ENCODE measurements around the gene MLX.

The MLX gene

GRCh38 chr17:42530952-42531454 lies 35.9 kb upstream of the MLX start:
- no peak for DNase-seq (ENCODE audit: low read depth)
- TF ChIP-seq CTCF (IDR thresholded peaks at IDR 0.05; ENCODE audit: low read depth, low read length) (no peak), MYC (IDR thresholded peaks at IDR 0.05; ENCODE audit: low read depth, low read length) (no peak), POLR2A (IDR thresholded peaks at IDR 0.05; ENCODE audit: extremely low read depth, insufficient read length) (no peak)
- TF ChIP-seq, protein P1, sequence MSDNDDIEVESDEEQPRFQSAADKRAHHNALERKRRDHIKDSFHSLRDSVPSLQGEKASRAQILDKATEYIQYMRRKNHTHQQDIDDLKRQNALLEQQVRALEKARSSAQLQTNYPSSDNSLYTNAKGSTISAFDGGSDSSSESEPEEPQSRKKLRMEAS (IDR thresholded peaks at IDR 0.05; ENCODE audit: low read depth, low read length): no peak
- H3K4me3 ChIP-seq (ENCODE audit: low read depth, low read length): no peak overlapping the region

GRCh38 chr17:42531455-42532354 lies 35.2 kb upstream of the MLX start:
- no peak for TF ChIP-seq POLR2A (IDR thresholded peaks at IDR 0.05; ENCODE audit: extremely low read depth, insufficient read length)
- no peak for TF ChIP-seq MYC (IDR thresholded peaks at IDR 0.05; ENCODE audit: low read depth, low read length)
- TF ChIP-seq, protein P1 (IDR thresholded peaks at IDR 0.05; ENCODE audit: low read depth, low read length): no peak
- TF ChIP-seq CTCF (IDR thresholded peaks at IDR 0.05; ENCODE audit: low read depth, low read length): no peak
- peak; percentile 80 for DNase-seq (ENCODE audit: low read depth)
- peak overlapping the region; percentile 55 for H3K4me3 ChIP-seq (ENCODE audit: low read depth, low read length)

GRCh38 chr17:42535155-42536047 lies 31.5 kb upstream of the MLX start:
- peak; percentile 24 for DNase-seq (ENCODE audit: low read depth)
- peak overlapping the region; percentile 56 for H3K4me3 ChIP-seq (ENCODE audit: low read depth, low read length)
- TF ChIP-seq, protein P1 (IDR thresholded peaks at IDR 0.05; ENCODE audit: low read depth, low read length): no peak
- TF ChIP-seq CTCF (IDR thresholded peaks at IDR 0.05; ENCODE audit: low read depth, low read length): no peak
- TF ChIP-seq POLR2A (IDR thresholded peaks at IDR 0.05; ENCODE audit: extremely low read depth, insufficient read length): no peak
- no peak for TF ChIP-seq MYC (IDR thresholded peaks at IDR 0.05; ENCODE audit: low read depth, low read length)

GRCh38 chr17:42536048-42536371 lies 30.9 kb upstream of the MLX start, which contains the start of gene NAGLU:
Gene NAGLU, plus strand, starts transcription at chr17:42536241. Its CDS starts 32 bp downstream, at chr17:42536273.
- H3K4me3 ChIP-seq (ENCODE audit: low read depth, low read length): peak within 1 kb of the TSS; percentile 85
- peak; percentile 94 for DNase-seq (ENCODE audit: low read depth)
- TF ChIP-seq CTCF (IDR thresholded peaks at IDR 0.05; ENCODE audit: low read depth, low read length) (no peak), POLR2A (IDR thresholded peaks at IDR 0.05; ENCODE audit: extremely low read depth, insufficient read length) (peak; percentile 44), MYC (IDR thresholded peaks at IDR 0.05; ENCODE audit: low read depth, low read length) (peak; percentile 53; the same call in 1 of the 2 replicates)
- TF ChIP-seq, protein P1 (IDR thresholded peaks at IDR 0.05; ENCODE audit: low read depth, low read length): peak; percentile 98

DNA sequence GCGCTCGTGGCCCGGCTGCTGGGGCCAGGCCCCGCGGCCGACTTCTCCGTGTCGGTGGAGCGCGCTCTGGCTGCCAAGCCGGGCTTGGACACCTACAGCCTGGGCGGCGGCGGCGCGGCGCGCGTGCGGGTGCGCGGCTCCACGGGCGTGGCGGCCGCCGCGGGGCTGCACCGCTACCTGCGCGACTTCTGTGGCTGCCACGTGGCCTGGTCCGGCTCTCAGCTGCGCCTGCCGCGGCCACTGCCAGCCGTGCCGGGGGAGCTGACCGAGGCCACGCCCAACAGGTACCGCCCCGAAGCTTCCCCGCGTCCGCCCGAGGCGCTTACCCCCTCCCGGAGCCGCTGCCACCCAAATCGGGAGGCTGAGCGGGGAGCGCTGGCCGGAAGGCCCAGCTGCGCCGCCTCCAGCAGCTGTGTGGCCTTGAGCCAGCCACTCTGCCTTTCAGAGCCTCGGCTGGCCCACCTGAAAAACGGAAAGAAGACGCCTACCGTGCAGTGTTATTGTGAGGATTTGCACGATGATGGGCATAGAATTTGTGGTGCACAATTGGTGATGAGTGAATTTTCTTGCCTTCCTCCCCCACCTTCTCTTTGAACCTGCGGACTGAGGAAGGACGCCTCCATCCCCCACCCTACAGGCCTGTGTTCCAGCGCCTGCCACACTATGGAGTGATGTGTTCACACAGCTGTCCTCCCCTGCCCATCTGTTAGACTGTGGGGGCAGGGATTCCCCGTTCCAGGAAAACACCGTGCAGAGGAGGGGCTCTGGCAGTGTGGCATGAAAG lies 30.3 kb upstream of the MLX start:
- TF ChIP-seq, protein P1 (IDR thresholded peaks at IDR 0.05; ENCODE audit: low read depth, low read length): peak; percentile 93
- TF ChIP-seq MYC (IDR thresholded peaks at IDR 0.05; ENCODE audit: low read depth, low read length) (peak; percentile 95), CTCF (IDR thresholded peaks at IDR 0.05; ENCODE audit: low read depth, low read length) (no peak), POLR2A (IDR thresholded peaks at IDR 0.05; ENCODE audit: extremely low read depth, insufficient read length) (peak; percentile 9)
- H3K4me3 ChIP-seq (ENCODE audit: low read depth, low read length): peak overlapping the region; percentile 85
- peak; percentile 90 for DNase-seq (ENCODE audit: low read depth)

Data from NB4 (cell line).